Right lobe of liver (tissue), 4 donors: ENCODE data around the gene MMP19.
A peak's percentile ranks its signal among the peaks of the same experiment; 100 is the strongest.

Experiments used
- CTCF ChIP-seq, 4 donors: fragments of 200-600 bp in 3 of 4; fragments of 450-650 bp in 1 of 4; IDR thresholded peaks; one replicate each; pipeline versions ENCODE4 v1.5.1 to v1.8.0; 2016 to 2022; ENCODE audit warnings: antibody characterized with exemption in 4 of 4, mild to moderate bottlenecking in 2 of 4
- POLR2A ChIP-seq: fragments of 450-650 bp; IDR thresholded peaks from one replicate; pipeline ENCODE4 v1.6.1; 2017; ENCODE audit warnings: antibody characterized with exemption, mild to moderate bottlenecking
- donor health status: DM: no; HTN: no; CAD: no.
- donor health status: DM: no; HTN: no; CAD: no.
- donor health status: DM: no; HTN: yes; CAD: no.

- TF ChIP-seq CTCF (IDR thresholded peaks at IDR 0.05), result no peak
- TF ChIP-seq POLR2A, result peak; percentile 19
Observed at GRCh38 chr12:55847033-55847432, 4.3 kb upstream of the MMP19 start.
